ENCODE measurements around the gene NUSAP1. TPM values are rescaled to one million over a fixed set of nuclear protein-coding genes. Genes with fewer than 3 reads are reported as not detected.
"Not testable (repeated sequence)": the region's sequence is repeated elsewhere in the genome, so short reads cannot be mapped to it uniquely, and the experiment has no call there.

The NUSAP1 gene
- polyA plus RNA-seq, 1 donor = 30.4 TPM

DNA sequence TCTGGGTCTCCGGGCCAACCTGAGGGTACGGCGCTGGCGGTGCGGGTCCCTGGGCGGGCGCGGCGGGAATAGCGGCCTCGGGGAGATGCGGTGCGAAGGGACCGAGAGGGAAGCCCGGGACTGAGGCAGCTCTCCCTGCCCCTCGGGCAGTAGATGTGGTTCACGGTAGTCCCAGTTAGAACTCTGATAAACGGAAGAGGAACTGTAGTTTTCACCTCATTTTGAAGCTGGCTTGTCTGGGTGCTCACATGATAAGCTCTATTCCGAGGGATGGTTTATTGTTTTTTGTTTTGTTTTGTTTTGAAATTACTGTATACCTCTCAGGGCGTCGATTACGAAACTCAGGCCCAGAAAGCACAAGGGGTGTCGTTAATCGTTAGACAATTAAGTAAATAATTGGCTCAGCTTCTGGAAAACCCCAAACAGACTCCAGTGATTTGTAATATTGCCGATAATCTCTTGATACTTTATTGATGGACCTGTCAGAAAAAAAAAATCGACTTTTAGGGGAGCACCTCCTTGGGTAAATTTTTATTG, 413 bp downstream of the NUSAP1 start:
- DNase-seq = no peak

GRCh38 chr15:41334293-41335120, 1.8 kb downstream of the NUSAP1 start:
- DNase-seq = no peak

DNA sequence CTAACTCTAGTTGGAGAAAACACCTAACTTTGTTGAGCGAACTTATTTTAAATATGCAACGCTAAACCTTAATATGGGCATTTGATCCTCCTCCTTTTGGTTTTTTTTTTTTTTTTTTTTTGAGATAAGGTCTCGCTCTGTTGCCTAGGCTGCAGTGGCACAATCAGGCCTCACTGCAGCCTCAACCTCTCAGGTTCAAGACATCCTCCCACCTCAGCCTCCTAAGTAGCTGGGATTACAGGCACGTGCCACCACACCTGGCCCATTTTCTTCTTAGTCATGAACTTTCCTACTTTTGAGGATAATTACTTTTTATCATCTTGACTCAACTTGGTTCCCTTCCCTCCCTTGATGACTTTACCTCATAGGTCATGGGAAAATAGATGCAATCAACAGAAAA, 3.9 kb downstream of the NUSAP1 start:
- DNase-seq = no peak

DNA sequence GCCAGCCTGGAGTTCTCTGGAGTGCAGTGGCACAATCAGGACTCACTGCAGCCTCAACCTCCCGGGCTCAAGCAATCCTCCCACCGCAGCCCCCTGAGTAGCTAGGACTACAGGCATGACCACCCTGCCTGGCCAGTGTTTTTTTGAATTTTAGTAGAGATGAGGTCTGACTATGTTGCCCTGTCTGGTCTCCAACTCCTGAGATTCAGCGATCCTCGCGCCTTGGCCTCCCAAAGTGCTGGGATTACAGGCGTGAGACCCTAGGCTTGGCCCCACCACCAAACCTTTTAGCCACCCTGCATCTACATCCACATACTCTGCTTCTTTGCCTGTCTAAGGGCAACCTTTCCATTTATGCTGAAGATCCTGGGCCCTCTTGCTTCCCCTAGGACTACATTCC, 4.4 kb downstream of the NUSAP1 start:
- no peak for DNase-seq

- DNase-seq = no peak
Measured at GRCh38 chr15:41337631-41338522, 5.2 kb downstream of the NUSAP1 start.

DNA sequence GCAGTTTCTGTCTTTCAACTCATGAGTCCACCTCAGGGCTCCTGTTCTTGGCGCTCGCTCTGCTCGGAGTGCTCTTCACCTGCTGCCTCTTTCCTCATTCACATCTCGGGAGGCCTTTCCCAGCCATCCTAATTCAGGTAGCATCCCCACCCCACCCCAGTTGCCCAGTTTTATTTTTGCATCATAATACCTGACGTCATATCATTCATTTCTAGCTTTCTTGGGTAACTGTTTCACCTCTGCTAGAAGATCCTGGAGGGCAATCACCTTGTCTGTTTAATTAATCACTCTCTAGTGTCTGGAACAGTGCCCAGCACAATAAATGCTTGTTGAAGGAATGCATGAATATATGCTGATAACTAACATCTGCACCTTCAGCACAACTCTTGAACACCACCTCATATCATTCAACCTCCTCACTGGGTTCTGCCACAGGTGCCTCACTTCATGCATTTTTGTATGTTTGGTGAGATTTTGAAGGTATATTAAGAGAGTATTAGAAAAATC, 7.6 kb downstream of the NUSAP1 start:
- no peak for DNase-seq

- no peak for DNase-seq
Measured at GRCh38 chr15:41341519-41341918, 8.8 kb downstream of the NUSAP1 start.

GRCh38 chr15:41347236-41347635, 14.6 kb downstream of the NUSAP1 start:
- no peak for DNase-seq

GRCh38 chr15:41350057-41350717, 17.5 kb downstream of the NUSAP1 start:
- no peak for DNase-seq

- DNase-seq = no peak
Measured at GRCh38 chr15:41354371-41354770, 21.7 kb downstream of the NUSAP1 start.

DNA sequence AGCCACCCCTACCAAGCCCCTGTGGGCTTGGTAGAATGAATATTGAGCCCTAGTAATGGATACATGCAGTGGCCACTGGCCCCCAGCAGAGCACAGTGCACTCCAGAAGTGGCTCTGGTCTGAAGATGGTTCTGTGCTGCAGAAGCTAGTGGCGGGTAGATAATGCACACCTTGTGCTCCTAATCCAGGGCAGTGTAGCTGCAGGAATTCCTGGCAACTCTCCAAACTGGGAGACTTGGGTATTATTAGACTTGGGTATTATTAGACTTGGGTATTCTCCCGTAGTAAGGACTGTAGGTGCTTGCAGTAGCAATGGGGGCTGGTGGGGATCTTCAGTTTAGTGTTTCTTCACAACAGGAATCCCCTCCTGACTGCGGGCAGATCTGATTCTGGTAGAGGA, 34.7 kb downstream of the NUSAP1 start:
- DNase-seq = no peak

GRCh38 chr15:41377978-41378377, 45.3 kb downstream of the NUSAP1 start:
- DNase-seq = no peak

- DNase-seq = not testable (repeated sequence)
Measured at GRCh38 chr15:41383974-41384749, 51.5 kb downstream of the NUSAP1 start.

- no peak for DNase-seq
Measured at GRCh38 chr15:41387646-41388045, 55.0 kb downstream of the NUSAP1 start.

- DNase-seq = no peak
Measured at GRCh38 chr15:41392659-41393058, 60.0 kb downstream of the NUSAP1 start.

DNA sequence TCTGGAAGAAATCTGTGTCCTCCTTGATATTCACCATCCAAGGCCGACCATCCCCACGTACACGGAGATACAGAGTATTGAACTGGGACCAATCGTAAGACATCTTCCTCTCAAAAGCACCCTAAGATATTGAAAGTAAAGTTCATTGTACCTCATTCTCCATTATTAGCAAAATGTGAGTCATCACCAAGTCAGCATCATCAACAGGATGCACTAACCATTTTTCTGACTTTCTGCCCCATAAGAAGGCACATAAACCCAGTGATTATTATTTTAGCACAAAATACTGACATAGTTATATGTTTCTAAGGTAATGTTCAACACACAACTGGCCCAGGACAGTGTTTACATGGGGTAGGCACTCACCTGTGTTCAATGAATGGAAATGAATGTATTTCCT, 62.2 kb downstream of the NUSAP1 start:
- DNase-seq = no peak

DNA sequence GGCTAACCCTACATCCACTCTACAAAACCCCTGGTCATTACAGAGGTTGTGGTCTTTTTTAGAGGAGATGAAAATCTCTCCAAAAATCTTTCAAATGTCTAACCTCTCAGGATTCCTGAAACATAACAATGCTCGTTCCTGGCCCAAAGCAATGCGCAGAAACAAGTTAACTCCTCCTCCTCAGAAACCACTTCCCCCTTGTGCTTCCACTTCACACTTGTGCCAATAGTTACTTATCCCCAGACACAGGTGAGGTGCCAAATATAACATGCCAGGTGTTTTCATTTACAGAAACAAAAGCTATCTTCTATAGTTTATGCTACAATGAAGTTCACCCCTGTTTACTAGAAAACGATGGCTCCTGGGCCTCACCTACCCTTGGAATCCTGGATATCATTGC, 63.4 kb downstream of the NUSAP1 start:
- no peak for DNase-seq

GRCh38 chr15:41401904-41402267, 69.2 kb downstream of the NUSAP1 start:
- DNase-seq = no peak

DNA sequence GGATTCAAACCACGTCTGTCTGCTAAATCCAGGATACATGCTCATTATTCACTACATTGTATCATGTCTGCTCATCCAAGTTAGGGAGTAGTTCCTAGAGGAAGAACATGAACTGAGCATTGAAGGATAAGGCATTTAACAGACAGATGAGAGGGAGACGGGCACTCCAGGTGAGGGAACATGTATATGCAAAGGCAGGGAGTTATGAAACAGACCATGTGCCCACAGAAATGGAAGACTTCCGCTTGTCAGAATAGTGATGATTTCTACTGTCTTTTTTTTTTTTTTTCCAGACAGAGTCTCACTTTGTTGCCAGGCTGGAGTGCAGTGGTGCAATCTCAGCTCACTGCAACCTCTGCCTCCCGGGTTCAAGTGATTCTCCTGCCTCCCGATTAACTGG, 74.7 kb downstream of the NUSAP1 start:
- DNase-seq = no peak

GRCh38 chr15:41408234-41408641, 75.6 kb downstream of the NUSAP1 start:
- DNase-seq = no peak

DNA sequence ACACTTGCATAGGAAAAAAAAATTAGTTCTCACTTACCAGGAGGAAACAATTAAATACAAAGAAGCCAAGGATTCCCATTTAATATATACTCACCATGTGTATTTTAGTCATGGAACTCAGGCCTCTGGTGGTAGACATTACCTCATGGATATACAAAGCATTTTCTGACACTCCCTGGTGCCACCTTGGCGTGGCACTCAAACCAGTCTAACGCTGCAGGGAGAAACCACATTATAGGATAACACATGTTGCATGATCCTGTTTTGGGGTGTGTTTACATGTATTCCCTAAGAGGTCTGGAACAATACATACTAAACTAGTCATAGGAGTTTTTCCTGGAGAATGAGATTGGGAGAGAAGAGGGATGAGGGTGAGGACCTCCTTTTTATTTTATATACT, 78.3 kb downstream of the NUSAP1 start:
- DNase-seq = no peak

GRCh38 chr15:41411441-41411840, 78.8 kb downstream of the NUSAP1 start:
- DNase-seq = no peak

Data from hindlimb muscle (tissue), 1 donor.